HG03139 (cell line): ENCODE measurements around the gene OTOP2.
"Not testable (repeated sequence)": the region's sequence is repeated elsewhere in the genome, so short reads cannot be mapped to it uniquely, and the experiment has no call there.

Experiments used
- ATAC-seq: cut with Tn5 transposase; IDR thresholded peaks from one replicate; pipeline ENCODE4 v1.9.1; 2021; ENCODE audit not compliant: unreplicated experiment

Gene OTOP2

DNA sequence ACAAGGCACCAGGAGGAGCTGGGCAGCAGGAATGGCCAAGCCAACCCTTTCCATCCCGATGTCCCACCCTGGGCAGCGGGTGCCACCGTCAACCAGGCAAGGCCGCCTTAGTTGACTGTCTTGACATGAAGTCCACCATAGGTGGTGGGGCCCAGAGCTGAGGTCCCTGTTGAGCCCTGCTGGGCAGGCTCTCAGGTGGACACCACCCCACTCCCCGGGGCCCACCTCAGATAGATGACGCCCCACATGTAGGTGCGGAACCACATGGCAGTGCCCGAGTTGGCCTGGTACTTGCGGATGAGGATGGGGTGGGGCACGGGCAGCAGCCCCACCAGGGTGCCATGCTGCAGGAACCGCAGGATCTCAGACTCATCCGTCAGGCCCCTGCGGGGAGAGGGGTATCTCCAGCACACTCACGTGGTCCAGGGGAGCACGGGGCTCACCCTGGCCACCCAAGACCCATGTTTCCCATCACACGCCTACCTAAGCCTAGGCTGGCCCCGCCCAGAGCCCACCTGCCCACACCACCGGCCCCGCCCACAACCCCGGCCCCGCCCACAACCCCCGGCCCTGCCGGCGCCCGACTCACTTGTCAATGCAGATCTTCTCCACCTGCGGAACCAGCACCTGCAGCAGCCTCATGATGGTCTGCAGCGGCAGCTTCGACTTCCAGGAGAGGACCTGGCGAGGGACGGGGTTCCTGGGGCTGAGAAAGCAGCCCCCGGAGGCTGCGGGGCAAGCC lies 27.8 kb downstream of the OTOP2 start:
- ATAC-seq = no peak

DNA sequence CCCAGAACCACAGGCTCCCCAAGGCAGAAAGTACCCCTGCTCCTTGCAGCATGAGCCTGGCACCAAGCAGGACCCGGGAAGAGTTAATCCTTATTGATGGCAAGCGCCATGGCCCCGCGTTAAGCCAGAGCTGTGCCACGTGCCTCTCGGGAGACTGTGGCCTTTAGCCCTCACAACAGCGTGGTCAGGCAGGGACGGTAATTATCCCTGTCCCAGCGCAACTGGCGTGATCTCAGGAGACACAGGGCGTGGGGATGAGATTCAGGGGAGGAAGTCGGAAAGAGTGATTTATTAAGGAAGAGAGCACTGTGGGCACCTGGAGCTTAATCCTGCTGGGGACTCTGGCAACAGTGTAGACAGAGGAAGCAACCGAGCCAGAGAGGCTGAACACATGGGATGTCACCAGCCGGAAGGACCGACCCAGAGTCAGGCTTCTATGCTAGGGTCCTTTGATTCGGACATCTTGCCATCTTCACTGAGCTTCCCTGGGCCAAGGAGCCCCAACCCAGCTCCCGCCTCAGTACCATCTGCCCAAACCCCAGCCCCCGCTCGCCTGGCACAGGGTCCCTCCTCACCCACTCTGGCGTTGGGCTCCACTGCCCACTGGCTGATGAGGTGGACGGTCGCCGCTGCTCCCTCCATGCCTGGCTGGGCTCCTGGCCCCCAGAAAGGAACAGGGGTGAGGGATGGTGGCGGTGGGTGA lies 28.5 kb downstream of the OTOP2 start:
- ATAC-seq = no peak

DNA sequence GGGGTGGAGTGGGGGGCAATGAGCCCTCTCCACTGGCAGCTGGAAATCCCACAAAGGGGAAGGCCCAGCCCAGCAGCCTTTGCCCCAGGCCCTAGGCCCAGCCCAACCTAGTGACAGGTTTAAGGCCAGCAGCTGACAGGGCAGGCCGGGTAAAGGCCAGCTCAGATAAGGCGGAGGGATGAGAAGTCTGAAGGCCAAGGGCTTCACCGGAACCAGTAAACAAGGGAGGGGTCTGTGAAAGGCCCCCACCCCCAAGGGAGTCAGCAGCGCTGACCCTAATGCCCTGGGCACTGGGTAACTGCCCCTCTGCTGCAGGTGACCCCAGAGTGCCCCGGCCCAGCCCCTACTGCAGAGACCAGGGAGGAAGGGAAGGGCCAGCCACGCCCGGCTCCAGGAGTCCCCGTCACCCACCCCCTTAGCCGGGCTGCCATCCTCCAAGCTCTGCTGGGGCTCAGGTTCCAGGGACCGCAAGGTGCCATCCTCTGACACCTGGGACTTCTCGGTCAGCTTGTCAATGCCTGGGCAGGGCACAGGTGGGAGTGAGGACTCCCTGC lies 29.1 kb downstream of the OTOP2 start:
- no peak for ATAC-seq

DNA sequence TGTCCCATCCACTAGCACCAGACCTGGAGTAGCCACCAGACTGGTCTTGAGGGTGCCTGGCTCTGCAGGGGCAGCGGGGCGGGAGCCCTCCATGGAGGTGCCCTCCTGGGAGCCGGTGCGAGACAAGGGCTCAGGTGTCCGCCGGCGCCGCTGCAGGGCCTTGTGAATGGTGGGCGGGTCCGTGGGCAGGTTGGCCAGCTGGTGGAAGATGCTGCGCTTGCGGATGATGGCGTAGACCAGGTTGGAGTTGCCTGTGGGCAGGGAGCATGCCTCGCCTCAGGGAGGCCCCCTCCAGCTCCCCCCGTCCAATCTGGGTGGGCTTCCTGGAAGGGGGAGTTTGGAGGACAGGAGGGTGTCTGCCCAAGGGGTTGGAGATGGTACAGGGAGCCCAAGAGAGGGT lies 30.0 kb downstream of the OTOP2 start:
- ATAC-seq = no peak

DNA sequence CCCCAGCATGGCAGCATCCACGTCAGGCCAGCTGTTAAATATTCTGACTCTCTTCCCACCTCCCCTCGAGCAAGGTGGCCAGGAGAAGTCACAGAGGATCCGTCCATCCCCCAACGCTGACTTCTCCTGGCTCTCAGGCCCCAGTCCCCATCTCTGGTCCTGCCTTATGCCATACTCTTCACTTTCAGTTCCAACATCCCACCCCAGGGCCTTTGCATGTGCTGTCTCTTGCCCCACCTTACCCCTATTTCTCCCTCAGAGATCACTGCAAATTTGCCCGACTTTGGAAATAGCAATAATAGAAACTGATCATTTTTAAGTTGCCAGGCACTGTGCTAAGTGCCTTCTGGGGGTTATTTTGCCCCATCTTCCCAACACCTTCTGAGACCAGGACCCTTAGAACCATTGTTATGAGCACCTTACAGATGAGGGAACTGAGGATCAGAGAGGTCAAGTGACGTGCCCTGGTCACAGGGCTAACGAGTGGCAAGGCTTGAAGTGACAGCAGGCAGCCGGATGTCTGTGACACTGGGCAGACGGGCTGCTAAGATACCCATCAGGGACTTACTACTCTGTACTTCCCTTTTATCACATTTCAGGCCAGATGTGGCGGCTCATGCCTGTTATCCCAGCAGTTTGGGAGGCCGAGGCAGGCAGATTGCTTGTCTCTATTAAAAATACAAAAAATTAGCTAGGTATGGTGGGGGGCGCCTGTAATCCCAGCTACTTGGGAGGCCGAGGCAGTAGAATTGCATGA lies 30.8 kb downstream of the OTOP2 start:
- ATAC-seq = no peak

DNA sequence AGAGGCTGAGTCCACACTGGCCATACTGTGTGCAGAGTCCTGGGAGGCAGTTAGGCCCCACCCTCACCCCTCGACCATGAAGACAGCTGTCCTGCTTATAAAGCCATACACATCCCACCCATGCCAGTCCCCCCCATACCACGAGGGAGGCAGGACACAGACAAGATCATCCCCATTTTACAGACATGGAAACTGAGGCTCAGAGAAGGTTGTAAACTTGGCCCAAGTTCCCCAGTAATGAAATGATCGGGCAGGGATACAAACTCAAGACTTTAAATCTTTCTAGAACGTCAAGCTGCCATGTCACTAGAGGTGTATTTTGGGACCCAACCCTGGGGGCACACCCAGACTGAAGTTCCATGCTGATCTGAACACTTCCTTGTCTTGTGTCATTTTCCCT lies 32.0 kb downstream of the OTOP2 start:
- no peak for ATAC-seq

DNA sequence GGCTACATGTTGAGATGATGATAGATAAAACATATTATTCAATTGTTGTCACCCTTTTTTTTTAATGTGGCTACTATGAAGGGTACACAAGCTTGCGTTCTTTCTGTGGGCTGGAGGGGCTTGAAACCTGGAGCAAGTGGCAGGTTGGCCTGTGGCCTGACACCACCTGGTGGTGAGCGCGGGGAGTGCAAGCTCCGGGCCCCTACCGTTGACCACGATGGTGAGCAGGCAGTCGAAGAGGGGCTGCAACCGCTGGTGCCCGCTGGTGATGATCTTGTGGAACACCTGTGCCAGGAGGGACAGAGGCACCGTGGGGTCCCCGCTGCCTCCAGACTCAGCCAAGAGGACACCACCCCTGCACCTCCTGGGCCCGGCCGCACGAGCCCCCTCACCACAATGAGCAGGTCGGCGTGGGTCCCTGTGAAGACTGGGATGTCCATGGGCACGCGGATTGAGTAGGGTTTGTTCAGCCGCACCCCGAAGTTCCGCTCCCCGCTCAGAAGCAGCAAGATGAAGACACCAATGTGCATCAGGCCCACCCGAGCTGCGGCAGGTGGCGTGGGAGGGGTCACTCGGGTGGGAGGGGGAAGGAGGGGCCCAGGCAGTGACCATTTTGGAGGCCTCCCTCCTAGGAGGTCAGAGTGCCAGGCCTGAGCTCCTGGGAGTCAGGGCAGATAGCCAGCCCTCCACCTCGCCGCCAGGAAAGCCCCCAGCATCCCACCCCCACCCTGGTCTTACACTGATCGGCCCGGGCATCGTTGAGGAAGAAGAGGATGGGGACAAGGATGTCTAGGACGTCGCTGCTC lies 34.1 kb downstream of the OTOP2 start:
- no peak for ATAC-seq

DNA sequence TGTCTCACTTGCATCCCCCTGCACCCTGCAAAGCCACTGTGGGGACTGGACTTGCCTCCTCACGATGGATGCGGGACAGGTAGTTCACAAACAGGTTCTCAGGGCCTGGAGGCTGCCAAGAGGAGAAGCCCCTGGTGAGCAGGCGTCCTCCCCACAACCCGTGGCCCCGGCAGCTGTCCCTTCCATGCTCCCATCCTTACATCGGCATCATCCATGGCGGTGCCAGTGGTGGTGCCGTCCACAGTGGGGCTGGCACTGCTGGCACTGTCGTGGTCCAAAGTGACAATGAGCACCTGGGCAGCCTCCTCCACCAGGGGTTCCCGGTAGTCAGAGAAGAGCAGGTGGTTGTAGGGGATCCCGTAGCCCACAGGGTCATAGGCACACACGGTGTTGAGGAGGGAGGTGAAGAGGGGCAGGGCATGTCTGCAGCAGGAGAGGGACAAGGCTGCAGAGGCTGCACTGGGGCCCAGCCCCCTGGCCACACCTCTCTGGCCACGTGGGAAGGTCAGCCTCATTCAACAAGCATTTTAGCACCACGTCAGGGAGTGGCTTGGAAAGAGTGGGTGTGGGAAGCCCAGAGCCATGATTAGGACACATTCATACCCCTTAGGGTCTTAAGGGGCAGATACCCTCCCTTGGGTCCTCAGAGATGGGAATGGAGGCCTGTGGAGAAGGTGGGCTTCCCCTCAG lies 35.9 kb downstream of the OTOP2 start:
- ATAC-seq = no peak

DNA sequence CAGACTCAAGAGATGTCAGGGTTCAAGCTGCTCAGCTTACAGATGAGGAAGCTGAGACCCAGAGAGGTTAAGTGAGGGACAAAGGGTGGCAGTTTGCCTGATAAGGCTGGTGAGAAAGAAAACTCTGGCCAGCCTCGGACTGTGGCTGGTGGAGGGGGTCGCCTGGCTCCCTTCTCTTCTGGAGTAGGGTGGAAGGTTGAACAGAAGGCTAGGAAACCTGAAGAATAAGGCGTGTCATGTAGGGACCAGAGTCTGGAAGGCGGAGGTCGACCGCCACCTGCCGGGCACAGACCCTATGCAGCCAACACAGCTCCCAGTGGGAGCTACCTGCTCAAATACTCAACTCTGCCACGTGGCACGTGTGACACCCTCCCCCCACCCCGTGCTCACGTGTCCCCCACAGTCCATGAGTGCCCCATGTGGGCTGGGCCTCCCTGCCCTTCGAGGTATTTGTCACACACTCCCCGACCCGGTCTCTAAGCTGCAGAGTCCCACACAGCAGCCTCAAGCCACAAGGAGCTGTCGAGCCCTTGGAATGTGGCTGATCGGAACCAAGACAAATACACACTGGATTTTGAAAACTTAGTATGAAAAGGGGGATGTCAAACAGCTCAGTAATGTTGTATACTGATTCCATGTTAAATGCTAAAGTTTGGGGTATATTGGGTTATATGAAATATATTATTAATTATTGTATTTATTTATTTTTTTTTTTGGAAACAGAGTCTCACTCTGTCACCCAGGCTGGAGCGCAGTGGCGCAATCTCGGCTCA lies 36.7 kb downstream of the OTOP2 start:
- ATAC-seq = no peak

DNA sequence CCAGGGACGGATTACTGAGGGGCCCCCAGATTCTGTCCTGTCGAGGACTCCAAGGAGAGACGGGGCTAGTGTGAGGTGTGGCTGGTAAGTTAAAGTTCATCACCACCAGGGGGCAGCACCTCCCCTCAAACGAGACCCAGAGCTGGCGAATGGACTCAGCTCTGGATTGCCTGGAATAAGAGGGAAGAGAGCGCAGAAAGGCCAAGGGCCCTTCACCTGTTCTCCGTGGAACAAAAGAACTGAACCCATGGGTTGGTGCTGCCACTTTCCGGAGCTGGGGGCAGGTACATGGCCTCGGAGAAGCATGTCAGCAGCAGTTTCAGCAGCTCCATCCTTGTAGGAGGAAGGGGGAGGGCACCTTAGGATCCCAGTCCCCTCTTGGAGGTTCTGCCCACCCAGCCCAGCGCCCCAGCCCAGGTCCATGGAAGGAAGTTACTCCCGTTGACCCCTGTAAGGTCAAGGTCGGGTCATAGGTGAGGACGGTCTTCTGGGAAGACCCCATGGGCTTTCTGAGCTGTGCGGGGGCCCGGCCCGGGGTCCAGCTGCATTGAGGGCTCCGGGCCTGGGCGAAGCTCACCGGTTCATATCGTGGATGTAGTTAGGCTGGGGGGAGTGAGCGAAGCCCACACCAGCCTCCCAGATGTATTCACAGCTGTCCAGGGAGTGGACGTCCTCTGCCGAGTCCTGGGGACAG lies 37.7 kb downstream of the OTOP2 start:
- no peak for ATAC-seq

DNA sequence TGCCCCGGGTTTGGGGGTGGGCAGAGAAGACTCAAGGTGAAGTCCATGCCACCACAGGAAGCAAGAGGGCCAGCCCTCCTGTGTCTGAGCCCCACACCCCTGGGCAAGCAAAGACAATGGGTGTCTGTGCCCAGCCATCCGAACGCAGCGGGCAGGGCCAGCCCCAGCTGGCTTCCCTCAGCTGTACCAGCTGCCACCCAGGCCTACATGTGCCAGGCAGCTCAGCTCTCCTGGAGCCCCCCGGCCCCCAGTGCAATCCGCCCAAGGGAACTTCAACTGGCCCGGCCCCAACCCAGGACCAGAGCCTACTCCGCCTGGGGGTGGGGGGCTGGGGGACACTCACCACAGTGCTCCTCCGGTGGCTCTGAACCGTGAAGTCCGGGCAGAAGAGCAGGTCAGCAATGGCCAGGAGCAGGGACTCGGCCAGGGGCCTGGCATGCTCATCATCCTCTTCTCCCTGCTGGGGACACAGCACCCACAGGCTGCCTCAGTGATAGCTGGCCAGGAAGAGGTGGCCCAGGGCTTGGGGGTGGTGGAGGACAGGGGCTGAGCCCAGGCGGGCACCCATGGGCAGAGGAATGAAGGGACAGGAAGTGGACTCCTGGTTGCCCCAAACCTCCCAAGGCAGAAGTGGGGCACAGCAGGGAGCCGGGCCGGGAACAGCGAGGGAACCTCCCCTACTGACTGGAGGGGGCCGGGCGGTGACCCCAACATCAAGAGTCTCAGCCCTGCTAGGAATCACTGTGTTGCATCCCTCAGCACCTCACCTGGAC lies 38.7 kb downstream of the OTOP2 start:
- ATAC-seq = no peak

DNA sequence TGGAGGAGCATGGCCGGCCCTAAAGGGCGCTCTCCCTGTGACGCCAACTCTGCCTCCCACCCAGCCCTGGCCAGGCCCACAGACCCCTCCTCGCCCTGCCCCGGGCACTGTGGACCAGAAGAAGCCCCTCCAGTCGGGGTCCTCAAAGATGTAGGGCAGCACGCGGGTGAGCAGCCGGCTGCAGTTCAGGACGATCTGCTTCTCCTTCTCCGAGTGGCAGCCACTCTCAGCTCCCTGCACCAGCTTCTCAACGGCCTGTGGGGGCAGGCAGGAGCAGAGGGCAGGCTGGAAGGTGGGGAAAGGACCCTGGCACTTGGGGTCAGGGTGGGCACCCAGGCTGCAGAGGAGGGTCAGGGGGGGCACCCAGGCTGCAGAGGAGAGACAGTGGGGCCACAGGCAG lies 39.6 kb downstream of the OTOP2 start:
- no peak for ATAC-seq

DNA sequence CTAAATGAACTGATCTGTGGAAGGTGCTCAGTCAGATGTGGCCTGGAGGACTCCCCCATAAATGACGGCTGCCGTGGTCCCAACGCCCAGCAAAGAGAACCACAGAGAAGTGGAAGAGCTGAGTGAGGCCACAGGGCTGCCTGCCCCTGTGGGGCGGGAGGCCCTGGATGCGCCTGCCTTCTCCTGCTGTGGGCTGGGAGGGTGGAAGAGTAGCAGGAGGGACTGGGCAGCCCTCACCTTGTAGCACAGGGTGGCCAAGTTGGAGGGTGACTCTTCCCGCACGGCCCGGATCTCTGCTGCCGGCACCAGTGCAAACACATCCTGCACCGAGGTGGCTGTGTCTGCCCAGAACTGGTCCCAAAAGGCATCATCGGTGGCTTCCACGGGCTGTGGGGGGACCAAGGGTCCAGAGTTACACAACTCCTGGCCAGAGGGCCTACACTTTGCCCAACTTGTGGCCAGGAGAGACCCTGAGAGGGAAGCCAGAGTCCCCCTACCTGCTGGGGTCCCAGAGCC lies 40.2 kb downstream of the OTOP2 start:
- ATAC-seq = no peak

DNA sequence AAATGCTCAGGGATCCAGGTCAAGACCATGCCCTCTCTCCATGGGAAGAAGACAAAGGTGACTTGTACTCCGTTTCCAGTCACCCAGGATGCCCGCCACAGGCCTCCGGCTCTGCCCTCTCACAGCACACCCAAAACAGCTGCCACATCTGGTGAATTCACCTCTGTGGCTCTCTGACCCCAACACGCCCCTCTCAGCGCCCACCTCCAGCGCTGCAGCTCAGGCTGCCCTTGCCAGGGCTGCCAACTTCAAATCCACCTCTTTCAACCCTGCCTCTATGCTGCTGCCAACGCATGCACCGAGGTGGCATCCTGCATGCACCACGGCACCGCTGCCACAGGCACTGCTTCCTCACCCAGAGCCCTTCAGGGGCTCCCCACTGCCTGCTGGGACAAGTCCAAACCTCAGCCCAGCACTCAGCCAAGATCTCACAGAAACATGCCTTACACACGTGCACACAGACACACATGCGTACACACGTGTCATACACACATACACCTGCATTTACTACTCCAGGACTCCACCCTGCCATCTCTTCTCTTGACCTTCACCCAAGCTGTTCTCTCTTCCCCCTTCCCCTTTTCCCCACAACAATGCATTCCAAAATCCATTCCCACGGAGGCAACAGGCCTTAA lies 41.0 kb downstream of the OTOP2 start:
- ATAC-seq = no peak

DNA sequence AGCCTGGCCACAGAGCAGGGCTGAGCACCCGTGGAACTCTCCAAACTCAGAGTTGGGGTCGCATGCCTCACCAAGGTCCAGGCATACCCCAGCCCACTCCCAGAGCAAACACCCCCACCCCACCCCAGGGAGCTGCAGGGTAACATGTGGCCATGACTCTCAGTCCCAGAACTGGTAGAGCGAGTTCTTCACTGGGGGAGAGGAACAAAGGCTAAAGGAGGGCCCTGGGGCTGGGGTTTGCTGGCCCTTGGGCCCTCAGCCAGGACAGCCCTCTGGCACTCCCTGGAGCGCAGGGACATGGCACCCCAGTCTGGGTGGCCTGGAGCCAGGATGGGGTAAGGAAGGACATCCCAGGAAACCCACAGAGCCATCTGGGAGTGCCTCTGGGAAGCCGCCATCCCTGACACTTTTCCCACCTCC lies 44.3 kb downstream of the OTOP2 start:
- no peak for ATAC-seq

DNA sequence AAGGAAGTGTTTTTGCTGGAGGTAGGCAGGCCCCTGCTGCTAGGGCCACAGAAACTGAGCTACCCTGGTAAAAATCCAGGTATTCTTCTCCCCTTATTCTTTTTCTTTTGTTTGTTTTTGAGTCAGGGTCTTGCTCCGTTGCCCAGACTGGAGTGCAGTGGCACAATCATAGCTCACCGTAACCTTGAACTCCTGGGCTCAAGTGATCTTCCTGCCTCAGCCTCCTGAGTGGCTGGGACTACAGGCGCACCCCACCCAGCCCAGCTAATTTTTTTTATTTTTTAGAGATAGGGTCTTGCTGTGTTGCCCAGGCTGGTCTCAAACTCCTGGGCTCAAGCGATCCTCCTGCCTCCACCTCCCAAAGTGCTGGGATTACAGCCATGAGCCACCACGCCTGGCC lies 45.4 kb downstream of the OTOP2 start:
- ATAC-seq = not testable (repeated sequence)

DNA sequence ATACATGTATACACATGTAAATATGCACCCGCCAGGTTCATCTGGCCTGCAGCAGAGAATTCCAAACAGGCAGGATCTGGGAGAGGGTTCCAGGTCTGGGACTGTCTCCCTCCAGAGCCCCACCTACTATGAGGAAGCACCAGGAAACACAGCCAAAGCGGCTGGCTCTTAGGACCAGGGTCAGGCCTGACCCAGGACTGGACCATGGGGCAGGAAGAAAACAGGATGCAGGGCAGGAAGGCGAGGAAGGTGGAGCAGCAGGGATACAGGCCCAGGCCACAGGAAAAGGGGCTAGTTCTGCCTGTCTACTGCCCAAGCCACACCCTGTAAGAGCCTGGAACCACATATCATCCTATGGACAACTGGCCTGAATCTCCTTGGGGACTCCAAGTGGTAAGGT lies 46.3 kb downstream of the OTOP2 start:
- no peak for ATAC-seq
